ENCODE results near the gene AUH. TPM values are rescaled to one million over a fixed set of nuclear protein-coding genes. Genes with fewer than 3 reads are reported as not detected.

Gene AUH
- total RNA-seq, 2 donors from 2014 or later: 27.4 to 36.1 TPM

GRCh38 chr9:91269907-91270491, 91.7 kb downstream of the AUH start:
- no peaks in the 10 kb centered on the region for H3K9me3 ChIP-seq
- no peak for DNase-seq (ENCODE audit: low spot score)
- H3K36me3 ChIP-seq: no peaks in the 10 kb centered on the region
- no peak overlapping the region for H3K4me3 ChIP-seq
- no peaks in the 10 kb centered on the region for H3K27me3 ChIP-seq (replicated peaks; ENCODE audit: insufficient read depth)
- no peak overlapping the region for H3K27ac ChIP-seq
- H3K4me1 ChIP-seq (ENCODE audit: control insufficient read depth in 1 of 2, low read depth in 2 of 2): peaks cover 0 to 11% of the 10 kb centered on the region in 2 donors
- no peak for ATAC-seq (ENCODE audit: insufficient number of reproducible peaks, low FRiP score, low read depth)
- no peak for TF ChIP-seq CTCF (IDR thresholded peaks at IDR 0.05)

GRCh38 chr9:91266448-91266847, 95.3 kb downstream of the AUH start:
- Histone ChIP-seq H3K27me3 (replicated peaks; ENCODE audit: insufficient read depth) (no peaks in the 10 kb centered on the region), H3K9me3 (no peaks in the 10 kb centered on the region), H3K36me3 (no peaks in the 10 kb centered on the region), H3K27ac (no peak overlapping the region), H3K4me3 (no peak overlapping the region), H3K4me1 (ENCODE audit: control insufficient read depth in 1 of 2, low read depth in 2 of 2) (peaks cover 0 to 11% of the 10 kb centered on the region in 2 donors)
- no peak for ATAC-seq (ENCODE audit: insufficient number of reproducible peaks, low FRiP score, low read depth)
- DNase-seq (ENCODE audit: low spot score): no peak
- no peak for TF ChIP-seq CTCF (IDR thresholded peaks at IDR 0.05)

DNA sequence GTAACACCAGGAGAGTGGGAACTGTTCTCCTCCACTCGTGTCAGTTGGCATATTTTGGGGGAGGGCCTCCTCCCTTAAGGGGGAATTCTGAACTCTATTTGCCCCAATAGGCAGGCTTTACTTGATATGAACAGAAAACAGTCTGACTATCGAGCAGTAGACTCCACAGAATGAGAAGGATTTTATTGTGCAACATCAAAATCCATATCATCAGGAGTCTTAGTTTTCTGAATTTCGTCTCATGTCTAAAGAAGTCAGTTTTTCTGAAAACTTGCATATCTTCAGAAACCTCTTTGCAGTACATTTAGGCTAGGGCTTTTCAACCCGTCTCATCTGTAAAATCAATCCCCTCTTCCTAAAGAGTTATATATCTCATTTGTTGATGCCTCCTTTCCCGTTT, 96.2 kb downstream of the AUH start:
- Histone ChIP-seq H3K27me3 (replicated peaks; ENCODE audit: insufficient read depth) (no peaks in the 10 kb centered on the region), H3K9me3 (no peaks in the 10 kb centered on the region), H3K4me3 (no peak overlapping the region), H3K27ac (no peak overlapping the region), H3K36me3 (no peaks in the 10 kb centered on the region), H3K4me1 (ENCODE audit: control insufficient read depth in 1 of 2, low read depth in 2 of 2) (peaks cover 0 to 11% of the 10 kb centered on the region in 2 donors)
- TF ChIP-seq CTCF (IDR thresholded peaks at IDR 0.05): no peak
- ATAC-seq (ENCODE audit: insufficient number of reproducible peaks, low FRiP score, low read depth) (no peak), DNase-seq (ENCODE audit: low spot score) (no peak)

DNA sequence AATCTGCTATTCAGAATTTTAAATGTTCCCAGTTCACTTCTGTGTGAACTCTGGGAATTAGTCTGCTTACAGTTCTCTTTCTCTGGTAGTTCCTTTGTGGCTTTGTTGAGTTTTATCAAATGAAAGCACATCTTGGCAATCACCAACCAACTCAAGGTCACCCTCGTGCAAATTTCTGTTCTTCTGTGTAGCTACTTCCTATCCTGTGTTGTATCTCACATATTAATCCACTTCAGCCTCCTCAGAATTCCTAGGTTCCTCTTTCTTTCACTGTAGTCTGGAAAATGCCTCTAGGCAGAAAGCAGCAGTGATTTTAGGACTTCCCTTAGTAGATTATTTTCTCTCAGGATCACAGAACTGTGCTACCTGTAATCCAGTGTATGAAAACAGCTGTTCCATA, 100.3 kb downstream of the AUH start:
- TF ChIP-seq CTCF (IDR thresholded peaks at IDR 0.05): no peak
- Histone ChIP-seq H3K36me3 (no peaks in the 10 kb centered on the region), H3K27me3 (replicated peaks; ENCODE audit: insufficient read depth) (no peaks in the 10 kb centered on the region), H3K27ac (no peak overlapping the region), H3K4me3 (no peak overlapping the region), H3K9me3 (no peaks in the 10 kb centered on the region), H3K4me1 (ENCODE audit: control insufficient read depth in 1 of 2, low read depth in 2 of 2) (no peaks in the 10 kb centered on the region)
- DNase-seq (ENCODE audit: low spot score): no peak
- no peak for ATAC-seq (ENCODE audit: insufficient number of reproducible peaks, low FRiP score, low read depth)

DNA sequence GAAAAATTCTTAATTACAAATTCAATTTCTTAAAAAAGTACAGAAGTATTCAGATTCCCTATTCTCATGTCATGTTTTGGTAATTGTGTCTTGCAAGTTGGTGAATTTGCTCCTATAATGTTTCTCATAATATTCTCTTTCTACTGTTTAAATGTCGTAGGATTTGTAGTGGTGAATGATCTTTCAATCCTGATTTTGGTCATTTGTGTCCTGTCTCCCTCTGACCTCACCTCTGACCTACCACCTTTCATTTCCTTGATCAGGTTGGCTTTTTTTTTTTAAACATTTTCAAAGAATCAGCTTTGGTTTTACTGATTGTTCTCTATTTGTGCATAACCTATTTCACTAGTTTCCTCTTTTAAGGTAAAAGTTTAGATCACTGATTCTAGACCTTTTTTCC, 102.6 kb downstream of the AUH start:
- H3K4me3 ChIP-seq: no peak overlapping the region
- H3K4me1 ChIP-seq (ENCODE audit: control insufficient read depth in 1 of 2, low read depth in 2 of 2): no peaks in the 10 kb centered on the region
- ATAC-seq (ENCODE audit: insufficient number of reproducible peaks, low FRiP score, low read depth) (no peak), DNase-seq (ENCODE audit: low spot score) (no peak)
- no peak for TF ChIP-seq CTCF (IDR thresholded peaks at IDR 0.05)
- no peaks in the 10 kb centered on the region for H3K27me3 ChIP-seq (replicated peaks; ENCODE audit: insufficient read depth)
- no peak overlapping the region for H3K27ac ChIP-seq
- H3K36me3 ChIP-seq: no peaks in the 10 kb centered on the region
- no peaks in the 10 kb centered on the region for H3K9me3 ChIP-seq

All from thoracic aorta (tissue), 2 donors.